ENCODE measurements around the gene CRYGC. TPM values are rescaled to one million over a fixed set of nuclear protein-coding genes. Genes with fewer than 3 reads are reported as not detected.

The CRYGC gene
- total and polyA plus RNA-seq, 2 experiments from 2014 or later = not detected

- peak overlapping the region; percentile 56; the same call in 1 of the 2 replicates for H2AFZ ChIP-seq
- Mint-ChIP-seq H3K27me3 (ENCODE audit: insufficient read depth, low read depth, poor library complexity) (peaks cover 3% of the 10 kb centered on the region), H3K36me3 (ENCODE audit: low read depth) (peaks cover 26% of the 10 kb centered on the region), H3K9me3 (peaks cover 27% of the 10 kb centered on the region), H3K4me3 (no peak overlapping the region), H3K27ac (no peak overlapping the region), H3K4me1 (no peaks in the 10 kb centered on the region)
- no peaks in the 10 kb centered on the region; the same call in 1 of the 2 replicates for H3K9me2 ChIP-seq (ENCODE audit: insufficient read depth)
- no peak overlapping the region for H3K4me3 ChIP-seq
- H3F3A ChIP-seq (replicated peaks; ENCODE audit: low read depth) = no peaks in the 10 kb centered on the region
- no peaks in the 10 kb centered on the region for H3K4me1 ChIP-seq (ENCODE audit: insufficient read depth)
- no peaks in the 10 kb centered on the region for H4K20me1 ChIP-seq (replicated peaks; ENCODE audit: insufficient read depth)
- TF ChIP-seq ETS1 (IDR thresholded peaks at IDR 0.05) (no peak), JUNB (IDR thresholded peaks at IDR 0.05; ENCODE audit: unreplicated experiment) (no peak), CTCF (conservative IDR thresholded peaks at IDR 0.05; ENCODE audit: low read depth in 2 of 2) (no peak), CREB1 (CRISPR knock-in tag; IDR thresholded peaks at IDR 0.05; ENCODE audit: low read depth) (no peak), ZNF114 (CRISPR knock-in tag; IDR thresholded peaks at IDR 0.05) (no peak), POLR2AphosphoS5 (IDR thresholded peaks at IDR 0.05; ENCODE audit: low read depth) (no peak), ZNF331 (CRISPR knock-in tag; IDR thresholded peaks at IDR 0.05; ENCODE audit: low read depth) (no peak), REST (IDR thresholded peaks at IDR 0.05; ENCODE audit: unreplicated experiment) (no peak), STAT1 (IDR thresholded peaks at IDR 0.05; ENCODE audit: unreplicated experiment) (no peak), NANOG (IDR thresholded peaks at IDR 0.05; ENCODE audit: borderline replicate concordance) (no peak), EZH2phosphoT487 (IDR thresholded peaks at IDR 0.05; ENCODE audit: unreplicated experiment) (no peak), EZH2 (IDR thresholded peaks at IDR 0.05; ENCODE audit: low read depth, unreplicated experiment) (no peak), ZNF462 (CRISPR knock-in tag; IDR thresholded peaks at IDR 0.05) (no peak)
- ATAC-seq (no peak), DNase-seq (ENCODE audit: low spot score) (no peak)
- H3K27ac ChIP-seq (ENCODE audit: low read depth) = no peak overlapping the region
- H3K36me3 ChIP-seq (ENCODE audit: insufficient read depth) = no peaks in the 10 kb centered on the region
- no peaks in the 10 kb centered on the region for H3K27me3 ChIP-seq (ENCODE audit: insufficient read depth)
- H3K4me2 ChIP-seq = no peak overlapping the region
- no peaks in the 10 kb centered on the region for H3K79me2 ChIP-seq (replicated peaks; ENCODE audit: insufficient read depth)
Observed at GRCh38 chr2:208134928-208135586, 5.4 kb upstream of the CRYGC start.
